SK-N-MC (cell line): ENCODE data around the gene CCL1.

ENCODE experiments used
- EZH2 ChIP-seq: fragments of 200-600 bp; sonication (generic); IDR thresholded peaks from one replicate; pipeline ENCODE4 v1.6.1; 2017; ENCODE audit warnings: antibody characterized with exemption
- POLR2AphosphoS5 ChIP-seq: IDR thresholded peaks from 2 replicates; pipeline ENCODE4 v1.6.1; 2012; ENCODE audit warnings: mild to moderate bottlenecking, low read depth, low read length, borderline replicate concordance

DNA sequence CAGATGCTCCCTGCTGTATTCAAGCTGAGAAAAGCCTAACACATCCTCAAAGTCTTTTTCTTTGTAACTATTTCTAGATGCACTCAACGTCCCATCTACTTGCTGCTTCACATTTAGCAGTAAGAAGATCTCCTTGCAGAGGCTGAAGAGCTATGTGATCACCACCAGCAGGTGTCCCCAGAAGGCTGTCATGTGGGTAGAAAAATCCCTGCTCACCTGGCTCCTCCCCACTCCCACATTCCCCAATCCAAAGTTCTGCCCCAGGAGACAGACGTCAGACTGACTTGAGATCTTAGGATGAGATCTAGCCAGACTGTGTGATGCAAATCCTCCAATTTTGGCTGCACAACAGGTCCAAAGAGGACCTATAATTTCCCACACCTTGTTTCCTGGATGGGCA lies 5.6 kb downstream of the CCL1 start:
- TF ChIP-seq EZH2, result no peak
- no peak for TF ChIP-seq POLR2AphosphoS5
